ENCODE measurements around the gene KANSL1. TPM values are rescaled to one million over a fixed set of nuclear protein-coding genes. Genes with fewer than 3 reads are reported as not detected.

KANSL1 gene
- total and polyA plus RNA-seq, 2 experiments from 2014 or later: 37.3 to 84.3 TPM

- Histone ChIP-seq H3K27ac (peak overlapping the region; percentile 98), H3K36me3 (replicated peaks; ENCODE audit: insufficient read depth, low read depth) (no peaks in the 10 kb centered on the region), H4K20me1 (ENCODE audit: insufficient read depth, poor library complexity, severe bottlenecking) (peaks cover 54% of the 10 kb centered on the region), H3K9me3 (ENCODE audit: low read depth) (no peaks in the 10 kb centered on the region), H3K4me2 (peak overlapping the region; percentile 84), H2AFZ (peak overlapping the region; percentile 94), H3K9me2 (replicated peaks; ENCODE audit: insufficient read depth) (no peaks in the 10 kb centered on the region), H3K27me3 (no peaks in the 10 kb centered on the region), H3K4me1 (ENCODE audit: insufficient read depth) (peaks cover 21% of the 10 kb centered on the region), H3K4me3 (peak overlapping the region; percentile 98), H3K79me2 (peaks cover 84% of the 10 kb centered on the region)
- WGBS (ENCODE audit: low lambda C conversion rate, missing lambda C conversion rate): 1% methylated on average over 55 of the region's 60 CpGs
- DNase-seq (ENCODE audit: low spot score): peak; percentile 96
- TF ChIP-seq EZH2 (IDR thresholded peaks at IDR 0.05; ENCODE audit: borderline replicate concordance): no peak
- peak; percentile 28 for TF ChIP-seq CTCF (IDR thresholded peaks at IDR 0.05; ENCODE audit: poor library complexity)
Observed at GRCh38 chr17:46193626-46194392, 580 bp upstream of the KANSL1 start.

- peaks cover 84% of the 10 kb centered on the region for H3K79me2 ChIP-seq
- H3K4me2 ChIP-seq: peak overlapping the region; percentile 77
Observed at GRCh38 chr17:46192439-46193150, 634 bp downstream of the KANSL1 start.

GRCh38 chr17:46192189-46192438 is 1.1 kb downstream of the KANSL1 start:
- Histone ChIP-seq H4K20me1 (ENCODE audit: insufficient read depth, poor library complexity, severe bottlenecking) (peaks cover 68% of the 10 kb centered on the region), H3K36me3 (replicated peaks; ENCODE audit: insufficient read depth, low read depth) (no peaks in the 10 kb centered on the region), H3K27me3 (no peaks in the 10 kb centered on the region), H3K4me3 (peak overlapping the region; percentile 63), H3K9me3 (ENCODE audit: low read depth) (no peaks in the 10 kb centered on the region), H3K27ac (peak overlapping the region; percentile 99), H3K9me2 (replicated peaks; ENCODE audit: insufficient read depth) (no peaks in the 10 kb centered on the region), H3K79me2 (peaks cover 84% of the 10 kb centered on the region), H3K4me1 (ENCODE audit: insufficient read depth) (peaks cover 32% of the 10 kb centered on the region), H2AFZ (peak overlapping the region; percentile 67), H3K4me2 (peak overlapping the region; percentile 77)
- TF ChIP-seq EZH2phosphoT487 (IDR thresholded peaks at IDR 0.05; ENCODE audit: low read depth, severe bottlenecking, unreplicated experiment) (no peak), CTCF (IDR thresholded peaks at IDR 0.05; ENCODE audit: poor library complexity) (no peak), EZH2 (IDR thresholded peaks at IDR 0.05; ENCODE audit: borderline replicate concordance) (no peak)
- no peak for DNase-seq (ENCODE audit: low spot score)
- WGBS (ENCODE audit: low lambda C conversion rate, missing lambda C conversion rate): under 1% methylated on average over 7 of the region's 7 CpGs

More at GRCh38 chr17:46192439-46193150, 634 bp downstream of the KANSL1 start:
- Histone ChIP-seq H3K4me3 (peak overlapping the region; percentile 63), H3K9me2 (replicated peaks; ENCODE audit: insufficient read depth) (no peaks in the 10 kb centered on the region), H3K36me3 (replicated peaks; ENCODE audit: insufficient read depth, low read depth) (no peaks in the 10 kb centered on the region), H2AFZ (peak overlapping the region; percentile 67), H3K27me3 (no peaks in the 10 kb centered on the region), H3K27ac (peak overlapping the region; percentile 99), H3K4me1 (ENCODE audit: insufficient read depth) (peaks cover 28% of the 10 kb centered on the region), H4K20me1 (ENCODE audit: insufficient read depth, poor library complexity, severe bottlenecking) (peaks cover 63% of the 10 kb centered on the region), H3K9me3 (ENCODE audit: low read depth) (no peaks in the 10 kb centered on the region)
- 1% methylated on average over 37 of the region's 60 CpGs for WGBS (ENCODE audit: low lambda C conversion rate, missing lambda C conversion rate)
- TF ChIP-seq EZH2phosphoT487 (IDR thresholded peaks at IDR 0.05; ENCODE audit: low read depth, severe bottlenecking, unreplicated experiment) (no peak), CTCF (IDR thresholded peaks at IDR 0.05; ENCODE audit: poor library complexity) (no peak), EZH2 (IDR thresholded peaks at IDR 0.05; ENCODE audit: borderline replicate concordance) (no peak)
- DNase-seq (ENCODE audit: low spot score): peak; percentile 88

Measured in hepatocyte (in vitro differentiated cells).